GM19467 (cell line): ENCODE data around the gene CD320.
"Not testable (repeated sequence)": the region's sequence is repeated elsewhere in the genome, so short reads cannot be mapped to it uniquely, and the experiment has no call there.

ENCODE experiments used
- ATAC-seq: cut with Tn5 transposase; IDR thresholded peaks from one replicate; pipeline ENCODE4 v1.9.1; 2021; ENCODE audit warnings: mild to moderate bottlenecking, moderate library complexity; ENCODE audit not compliant: unreplicated experiment

Gene CD320

GRCh38 chr19:8307965-8308866 is at the start of gene CD320:
TSS of gene CD320 (minus strand) at chr19:8308358. CDS start at chr19:8308290, 68 bp downstream.
- peak; percentile 78 for ATAC-seq

- no peak for ATAC-seq
Measured at GRCh38 chr19:8357007-8357521, 48.9 kb upstream of the CD320 start.

- ATAC-seq, result no peak
Measured at GRCh38 chr19:8355631-8356402, 47.7 kb upstream of the CD320 start.

GRCh38 chr19:8352845-8353244 is 44.7 kb upstream of the CD320 start:
- ATAC-seq, result not testable (repeated sequence)

GRCh38 chr19:8352134-8352827 is 44.1 kb upstream of the CD320 start:
- ATAC-seq, result no peak

GRCh38 chr19:8349629-8350372 is 41.6 kb upstream of the CD320 start:
- not testable (repeated sequence) for ATAC-seq

- ATAC-seq, result no peak
Measured at GRCh38 chr19:8343483-8343844, 35.3 kb upstream of the CD320 start.

GRCh38 chr19:8342684-8343482 is 34.7 kb upstream of the CD320 start, which contains the start of gene KANK3:
TSS of gene KANK3 (minus strand) at chr19:8343262. CDS start at chr19:8337828, 5,434 bp downstream.
- peak; percentile 95 for ATAC-seq

GRCh38 chr19:8342316-8342683 is 34.1 kb upstream of the CD320 start:
- no peak for ATAC-seq

GRCh38 chr19:8341504-8341903 is 33.3 kb upstream of the CD320 start:
- ATAC-seq, result not testable (repeated sequence)

GRCh38 chr19:8340341-8341096 is 32.4 kb upstream of the CD320 start:
- no peak for ATAC-seq

- ATAC-seq, result no peak
Measured at GRCh38 chr19:8338835-8339234, 30.7 kb upstream of the CD320 start.

- ATAC-seq, result no peak
Measured at GRCh38 chr19:8337728-8338127, 29.6 kb upstream of the CD320 start.

- no peak for ATAC-seq
Measured at GRCh38 chr19:8336660-8337059, 28.5 kb upstream of the CD320 start.

GRCh38 chr19:8336072-8336569 is 28.0 kb upstream of the CD320 start:
- no peak for ATAC-seq

GRCh38 chr19:8335343-8336071 is 27.3 kb upstream of the CD320 start:
- ATAC-seq, result no peak

GRCh38 chr19:8334458-8335342 is 26.5 kb upstream of the CD320 start:
- no peak for ATAC-seq
